ENCODE results near the gene ZNF70. TPM values are rescaled to one million over a fixed set of nuclear protein-coding genes. Genes with fewer than 3 reads are reported as not detected.

Gene ZNF70
- total RNA-seq, 1 donor from 2014 or later: 4.1 TPM

GRCh38 chr22:23715806-23716375 lies 35.0 kb downstream of the ZNF70 start:
- TF ChIP-seq CTCF (IDR thresholded peaks at IDR 0.05; ENCODE audit: insufficient read depth, low read length, poor library complexity, severe bottlenecking): no peak
- no peak overlapping the region for H3K4me3 ChIP-seq (ENCODE audit: low read depth, low read length)
- H3K27me3 ChIP-seq (ENCODE audit: control insufficient read depth, insufficient read depth, low read length): no peaks in the 10 kb centered on the region
- DNase-seq (ENCODE audit: low read depth): no peak
- H3K36me3 ChIP-seq (ENCODE audit: control insufficient read depth, insufficient read depth, low read length): no peaks in the 10 kb centered on the region

- TF ChIP-seq CTCF (IDR thresholded peaks at IDR 0.05; ENCODE audit: insufficient read depth, low read length, poor library complexity, severe bottlenecking): no peak
- Histone ChIP-seq H3K36me3 (ENCODE audit: control insufficient read depth, insufficient read depth, low read length) (no peaks in the 10 kb centered on the region), H3K27me3 (ENCODE audit: control insufficient read depth, insufficient read depth, low read length) (no peaks in the 10 kb centered on the region), H3K4me3 (ENCODE audit: low read depth, low read length) (no peak overlapping the region)
- DNase-seq (ENCODE audit: low read depth): no peak
Measured at GRCh38 chr22:23714596-23715578, 36.0 kb downstream of the ZNF70 start.

GRCh38 chr22:23713696-23714595 lies 37.0 kb downstream of the ZNF70 start:
- no peak for DNase-seq (ENCODE audit: low read depth)
- TF ChIP-seq CTCF (IDR thresholded peaks at IDR 0.05; ENCODE audit: insufficient read depth, low read length, poor library complexity, severe bottlenecking): no peak
- Histone ChIP-seq H3K4me3 (ENCODE audit: low read depth, low read length) (no peak overlapping the region), H3K27me3 (ENCODE audit: control insufficient read depth, insufficient read depth, low read length) (no peaks in the 10 kb centered on the region), H3K36me3 (ENCODE audit: control insufficient read depth, insufficient read depth, low read length) (no peaks in the 10 kb centered on the region)

- no peak overlapping the region for H3K4me3 ChIP-seq (ENCODE audit: low read depth, low read length)
- no peaks in the 10 kb centered on the region for H3K36me3 ChIP-seq (ENCODE audit: control insufficient read depth, insufficient read depth, low read length)
- no peak for DNase-seq (ENCODE audit: low read depth)
- no peak for TF ChIP-seq CTCF (IDR thresholded peaks at IDR 0.05; ENCODE audit: insufficient read depth, low read length, poor library complexity, severe bottlenecking)
- no peaks in the 10 kb centered on the region for H3K27me3 ChIP-seq (ENCODE audit: control insufficient read depth, insufficient read depth, low read length)
Measured at GRCh38 chr22:23712256-23712655, 38.7 kb downstream of the ZNF70 start.

GRCh38 chr22:23709107-23709506 lies 41.8 kb downstream of the ZNF70 start:
- Histone ChIP-seq H3K36me3 (ENCODE audit: control insufficient read depth, insufficient read depth, low read length) (no peaks in the 10 kb centered on the region), H3K4me3 (ENCODE audit: low read depth, low read length) (no peak overlapping the region), H3K27me3 (ENCODE audit: control insufficient read depth, insufficient read depth, low read length) (no peaks in the 10 kb centered on the region)
- TF ChIP-seq CTCF (IDR thresholded peaks at IDR 0.05; ENCODE audit: insufficient read depth, low read length, poor library complexity, severe bottlenecking): no peak
- no peak for DNase-seq (ENCODE audit: low read depth)

Measured in kidney epithelial cell (primary cell).